A673 (cell line): ENCODE results near the gene SPATA13. TPM values are rescaled to one million over a fixed set of nuclear protein-coding genes. Genes with fewer than 3 reads are reported as not detected.

Experiments
- BruUV-seq: library from RNA; stranded (reverse); fragments of 400-500 nt; replicated peaks from 2 replicates; lab custom pipeline; 2021; lab: Mats Ljungman, UMichigan
- CTCF ChIA-PET: fragments of 300-600 bp; sonication (Branson Sonifier 250); formaldehyde crosslinking; loops from one replicate; lab custom pipeline; 2022; ENCODE audit warnings: antibody characterized with exemption; lab: Charles Lee
- POLR2A ChIA-PET: fragments of 300-600 bp; sonication (Branson Sonifier 250); formaldehyde crosslinking; loops from one replicate; lab custom pipeline; 2022; ENCODE audit warnings: antibody characterized with exemption; ENCODE audit not compliant: low non-redundant PET; lab: Charles Lee
- DNase-seq: peaks from one replicate; pipeline ENCODE4 v3.0.0-alpha.2; 2015; ENCODE audit warnings: low spot score
- H3K27ac ChIP-seq: fragments of 200-600 bp; sonication (generic); 2 replicates; pipeline ENCODE4 v1.5.1; 2016; ENCODE audit warnings: mixed run types, low read depth, mild to moderate bottlenecking, mixed read lengths, antibody characterized with exemption, low read length; ENCODE audit not compliant: poor library complexity, severe bottlenecking
- H3K27me3 ChIP-seq: fragments of 200-600 bp; sonication (generic); replicated peaks from 2 replicates; pipeline ENCODE4 v1.6.1; 2017; ENCODE audit warnings: mixed run types, low read depth, mild to moderate bottlenecking, mixed read lengths, antibody characterized with exemption, low read length; ENCODE audit not compliant: insufficient read depth, poor library complexity
- H3K36me3 ChIP-seq: fragments of 200-600 bp; sonication (generic); 2 replicates; pipeline ENCODE4 v1.6.1; 2016; ENCODE audit warnings: mixed run types, mild to moderate bottlenecking, mixed read lengths, antibody characterized with exemption, low read length; ENCODE audit not compliant: insufficient read depth, poor library complexity, severe bottlenecking
- H3K4me1 ChIP-seq: fragments of 200-600 bp; sonication (generic); 2 replicates; pipeline ENCODE4 v1.6.1; 2017; ENCODE audit warnings: mixed run types, mild to moderate bottlenecking, mixed read lengths, antibody characterized with exemption, low read length; ENCODE audit not compliant: insufficient read depth, poor library complexity, severe bottlenecking
- H3K4me3 ChIP-seq: fragments of 200-600 bp; sonication (generic); 2 replicates; pipeline ENCODE4 v1.5.1; 2016; ENCODE audit warnings: low read depth, mixed run types, mild to moderate bottlenecking, mixed read lengths, low read length; ENCODE audit not compliant: poor library complexity, severe bottlenecking
- H3K9me3 ChIP-seq: fragments of 200-600 bp; sonication (generic); 2 replicates; pipeline ENCODE4 v1.6.1; 2016; ENCODE audit warnings: mixed run types, low read depth, mild to moderate bottlenecking, mixed read lengths, antibody characterized with exemption, low read length; ENCODE audit not compliant: poor library complexity, severe bottlenecking
- EZH2 ChIP-seq: fragments of 200-600 bp; sonication (generic); IDR thresholded peaks from 2 replicates; pipeline ENCODE4 v1.6.1; 2017; ENCODE audit warnings: borderline replicate concordance, low read depth, mild to moderate bottlenecking, mixed read lengths, antibody characterized with exemption, low read length; ENCODE audit not compliant: poor library complexity, severe bottlenecking
- intact Hi-C: fragments of 100-400 bp; cut with micrococcal nuclease; formaldehyde crosslinking; loops from one replicate; pipeline ENCODE4 v1.10.0; 2022; ENCODE audit not compliant: unreplicated experiment
- total RNA-seq: library from RNA; stranded (reverse); gene quantifications from 2 replicates; pipeline ENCODE4 v1.2.3, GENCODE V29; 2021
- TF ChIP-seq, protein P1 (sequence below): fragments of 300-800, 200-600 bp; sonication (generic); conservative IDR thresholded peaks from 2 replicates; pipeline ENCODE4 v1.5.1; 2017; ENCODE audit warnings: low read depth, mild to moderate bottlenecking, antibody characterized with exemption, low read length, moderate library complexity, mixed read lengths

The SPATA13 gene
- total RNA-seq, 1 experiment from 2014 or later = 58.2 TPM

- no peaks in the 10 kb centered on the region for H3K9me3 ChIP-seq
- intact Hi-C loops = no loop called here
- no peak overlapping the region for H3K4me3 ChIP-seq
- no peak for DNase-seq
- no peak overlapping the region for H3K27ac ChIP-seq
- peaks cover 26% of the 10 kb centered on the region for H3K4me1 ChIP-seq
- H3K36me3 ChIP-seq = no peaks in the 10 kb centered on the region
- ChIA-PET CTCF (no interaction called here), POLR2A (no interaction called here)
- H3K27me3 ChIP-seq = no peaks in the 10 kb centered on the region
- no TSS peak for BruUV-seq
- TF ChIP-seq EZH2 = no peak
- TF ChIP-seq, protein P1, sequence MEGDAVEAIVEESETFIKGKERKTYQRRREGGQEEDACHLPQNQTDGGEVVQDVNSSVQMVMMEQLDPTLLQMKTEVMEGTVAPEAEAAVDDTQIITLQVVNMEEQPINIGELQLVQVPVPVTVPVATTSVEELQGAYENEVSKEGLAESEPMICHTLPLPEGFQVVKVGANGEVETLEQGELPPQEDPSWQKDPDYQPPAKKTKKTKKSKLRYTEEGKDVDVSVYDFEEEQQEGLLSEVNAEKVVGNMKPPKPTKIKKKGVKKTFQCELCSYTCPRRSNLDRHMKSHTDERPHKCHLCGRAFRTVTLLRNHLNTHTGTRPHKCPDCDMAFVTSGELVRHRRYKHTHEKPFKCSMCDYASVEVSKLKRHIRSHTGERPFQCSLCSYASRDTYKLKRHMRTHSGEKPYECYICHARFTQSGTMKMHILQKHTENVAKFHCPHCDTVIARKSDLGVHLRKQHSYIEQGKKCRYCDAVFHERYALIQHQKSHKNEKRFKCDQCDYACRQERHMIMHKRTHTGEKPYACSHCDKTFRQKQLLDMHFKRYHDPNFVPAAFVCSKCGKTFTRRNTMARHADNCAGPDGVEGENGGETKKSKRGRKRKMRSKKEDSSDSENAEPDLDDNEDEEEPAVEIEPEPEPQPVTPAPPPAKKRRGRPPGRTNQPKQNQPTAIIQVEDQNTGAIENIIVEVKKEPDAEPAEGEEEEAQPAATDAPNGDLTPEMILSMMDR = no peak
Observed at GRCh38 chr13:24231377-24231776, 70.9 kb downstream of the SPATA13 start.

DNA sequence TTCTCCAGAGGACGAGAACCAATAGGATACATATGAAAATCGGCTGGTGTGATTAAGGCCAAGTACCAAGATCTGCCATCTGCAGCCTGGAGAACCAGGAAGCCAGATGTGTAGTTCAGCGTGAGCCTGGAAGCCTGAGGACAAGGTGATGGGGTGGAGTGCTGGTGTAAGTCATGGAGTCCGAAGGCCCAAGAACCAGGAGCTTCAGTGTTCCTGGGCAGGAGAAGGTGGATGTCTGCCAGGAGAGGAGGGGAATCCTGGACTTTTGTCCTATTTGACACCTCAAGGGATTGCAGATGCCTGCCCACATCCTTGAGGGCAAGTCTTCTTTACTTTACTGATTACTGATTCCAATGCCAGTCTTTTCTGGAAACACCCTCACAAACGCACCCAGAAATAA lies 71.5 kb downstream of the SPATA13 start:
- no peak overlapping the region for H3K4me3 ChIP-seq
- ChIA-PET POLR2A (no interaction called here), CTCF (no interaction called here)
- H3K9me3 ChIP-seq = no peaks in the 10 kb centered on the region
- H3K27me3 ChIP-seq = no peaks in the 10 kb centered on the region
- DNase-seq = no peak
- intact Hi-C loops = loop anchor here (2.0 kb wide), 1 partner anchor 39 kb away; no protein-coding TSS in a partner anchor
- no TSS peak for BruUV-seq
- H3K27ac ChIP-seq = no peak overlapping the region
- peaks cover 26% of the 10 kb centered on the region for H3K4me1 ChIP-seq
- H3K36me3 ChIP-seq = no peaks in the 10 kb centered on the region
- TF ChIP-seq EZH2 = no peak
- TF ChIP-seq, protein P1 = no peak

DNA sequence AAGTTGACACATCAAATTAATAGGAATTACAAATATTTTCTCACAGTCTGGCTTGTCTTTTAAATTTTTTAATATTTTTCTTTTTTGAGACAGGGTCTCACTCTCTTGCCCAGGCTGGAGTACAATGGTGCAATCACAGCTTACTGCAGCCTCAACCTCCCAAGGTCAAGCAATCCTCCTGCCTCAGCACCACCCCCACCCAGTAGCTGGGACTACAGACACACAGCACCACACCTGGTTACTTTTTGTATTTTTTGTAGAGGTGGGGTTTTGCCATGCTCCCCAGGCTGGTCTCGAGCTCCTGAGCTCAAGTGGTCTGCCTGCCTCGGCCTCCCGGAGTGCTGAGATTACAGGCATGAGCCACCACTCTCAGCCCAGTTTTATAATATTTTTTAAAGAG lies 72.0 kb downstream of the SPATA13 start:
- Histone ChIP-seq H3K27ac (no peak overlapping the region), H3K4me3 (no peak overlapping the region), H3K27me3 (no peaks in the 10 kb centered on the region), H3K4me1 (peaks cover 26% of the 10 kb centered on the region), H3K9me3 (no peaks in the 10 kb centered on the region), H3K36me3 (no peaks in the 10 kb centered on the region)
- BruUV-seq = no TSS peak
- ChIA-PET CTCF (no interaction called here), POLR2A (no interaction called here)
- TF ChIP-seq, protein P1 = no peak
- no peak for TF ChIP-seq EZH2
- intact Hi-C loops = loop anchor here (2.0 kb wide), 1 partner anchor 38 kb away; no protein-coding TSS in a partner anchor
- no peak for DNase-seq
